SK-N-SH (cell line): Measurements from ENCODE around the gene UNK. TPM values are rescaled to one million over a fixed set of nuclear protein-coding genes. Genes with fewer than 3 reads are reported as not detected.
A peak's percentile ranks its signal among the peaks of the same experiment; 100 is the strongest.

ENCODE experiments used
- CTCF ChIA-PET: fragments of 300-600, 350-600 bp; formaldehyde crosslinking; extraction: SDS; loops from one replicate; lab custom pipeline; 2021; lab: Yijun Ruan, JAX
- POLR2A ChIA-PET: fragments of 350-600 bp; sonication (Branson Sonifier 250); formaldehyde crosslinking; extraction: SDS; loops from one replicate; lab custom pipeline; 2020; ENCODE audit warnings: antibody characterized with exemption, inconsistent platforms; lab: Yijun Ruan, JAX
- DNase-seq: peaks from one replicate; pipeline ENCODE4 v3.0.0; 2012
- H2AFZ ChIP-seq: fragments of 200-600 bp; sonication (generic); 2 replicates; pipeline ENCODE4 v1.8.1; 2016; ENCODE audit warnings: antibody characterized with exemption, mild to moderate bottlenecking, low read depth
- H3F3A ChIP-seq: fragments of 200-600 bp; sonication (generic); replicated peaks from 2 replicates; pipeline ENCODE3; 2016; ENCODE audit warnings: antibody characterized with exemption, mild to moderate bottlenecking; ENCODE audit not compliant: insufficient read depth
- H3K27ac ChIP-seq, 2 experiments: fragments of 200-500 bp in 1 of 2; fragments of 200-600 bp in 1 of 2; sonication (Bioruptor generic) in 1 of 2; sonication (generic), shearing (Covaris generic) in 1 of 2; 2 replicates each; pipeline versions ENCODE4 v1.5.1 to v1.6.1; 2014 to 2016; ENCODE audit warnings: low read depth in 2 of 2, inconsistent platforms in 1 of 2, low read length in 1 of 2, mild to moderate bottlenecking in 1 of 2, mixed read lengths in 1 of 2
- H3K27me3 ChIP-seq: fragments of 200-600 bp; sonication (generic), shearing (Covaris generic); 2 replicates; pipeline ENCODE4 v1.6.1; 2016; ENCODE audit warnings: mixed run types; ENCODE audit not compliant: insufficient read depth
- H3K36me3 ChIP-seq, 2 experiments: fragments of 200-500 bp in 1 of 2; fragments of 200-600 bp in 1 of 2; sonication (Bioruptor generic) in 1 of 2; sonication (generic) in 1 of 2; replicated peaks in 1 of 2; 2 replicates each; pipeline versions ENCODE3 to v1.5.1; 2014 to 2016; ENCODE audit warnings: low read length in 1 of 2, mild to moderate bottlenecking in 1 of 2; ENCODE audit not compliant: insufficient read depth in 2 of 2, control insufficient read depth in 1 of 2
- H3K4me1 ChIP-seq, 2 experiments: fragments of 200-500 bp in 1 of 2; fragments of 200-600 bp in 1 of 2; sonication (Bioruptor generic) in 1 of 2; sonication (generic), shearing (Covaris generic) in 1 of 2; 2 replicates each; pipeline versions ENCODE4 v1.5.1 to v1.6.1; 2014 to 2016; ENCODE audit warnings: low read depth in 1 of 2, low read length in 1 of 2, mixed run types in 1 of 2; ENCODE audit not compliant: insufficient read depth in 2 of 2, control insufficient read depth in 1 of 2
- H3K4me2 ChIP-seq: fragments of 200-600 bp; sonication (generic), shearing (Covaris generic); 2 replicates; pipeline ENCODE4 v1.6.1; 2017; ENCODE audit warnings: mixed run types
- H3K4me3 ChIP-seq, 2 experiments: fragments of 200-500 bp in 1 of 2; fragments of 200-600 bp in 1 of 2; sonication (Bioruptor generic) in 1 of 2; sonication (generic), shearing (Covaris generic) in 1 of 2; 2 replicates each; pipeline versions ENCODE4 v1.5.1 to v1.8.1; 2014 to 2016; ENCODE audit warnings: low read depth in 2 of 2, inconsistent platforms in 1 of 2, low read length in 1 of 2, mild to moderate bottlenecking in 1 of 2, mixed read lengths in 1 of 2, moderate library complexity in 1 of 2
- H3K79me2 ChIP-seq: fragments of 200-600 bp; sonication (generic); 2 replicates; pipeline ENCODE4 v1.8.1; 2017; ENCODE audit warnings: mild to moderate bottlenecking; ENCODE audit not compliant: insufficient read depth
- H3K9ac ChIP-seq: fragments of 200-600 bp; sonication (generic); 2 replicates; pipeline ENCODE4 v1.6.1; 2017; ENCODE audit warnings: mixed run types
- H3K9me2 ChIP-seq: fragments of 200-600 bp; sonication (generic); 2 replicates; pipeline ENCODE4 v1.6.1; 2017; ENCODE audit warnings: mixed run types
- H3K9me3 ChIP-seq: fragments of 200-600 bp; sonication (generic); 2 replicates; pipeline ENCODE4 v1.6.1; 2017; ENCODE audit warnings: mixed run types, mild to moderate bottlenecking, moderate library complexity
- H4K20me1 ChIP-seq: fragments of 200-600 bp; sonication (generic); 2 replicates; pipeline ENCODE4 v1.6.1; 2017; ENCODE audit warnings: mild to moderate bottlenecking, mixed run types; ENCODE audit not compliant: insufficient read depth
- GATA2 ChIP-seq: sonication (generic); formaldehyde crosslinking; IDR thresholded peaks from 2 replicates; pipeline ENCODE4 v1.5.0; 2020; ENCODE audit warnings: mild to moderate bottlenecking, missing genetic modification reagents
- JUND ChIP-seq: IDR thresholded peaks from 2 replicates; pipeline ENCODE4 v1.4.0; 2012
- POLR2AphosphoS5 ChIP-seq: IDR thresholded peaks from 2 replicates; pipeline ENCODE4 v1.6.1; 2012; ENCODE audit warnings: low read depth, low read length
- RXRA ChIP-seq: IDR thresholded peaks from 2 replicates; pipeline ENCODE4 v1.4.0; 2012; ENCODE audit warnings: low read depth, mild to moderate bottlenecking, borderline replicate concordance
- SIN3A ChIP-seq: IDR thresholded peaks from 2 replicates; pipeline ENCODE4 v1.6.1; 2012; ENCODE audit warnings: low read depth, mild to moderate bottlenecking, low read length, moderate library complexity, borderline replicate concordance
- YY1 ChIP-seq: IDR thresholded peaks from 2 replicates; pipeline ENCODE4 v1.4.0; 2012; ENCODE audit warnings: low read depth, mild to moderate bottlenecking
- WGBS: methylation state at CpG from one replicate; pipeline ENCODE4 v1.1.6; 2017; ENCODE audit warnings: low lambda C conversion rate; 5-methylcytosine and 5-hydroxymethylcytosine counted together
- polyA plus RNA-seq, 3 experiments: library from polyadenylated mRNA; depleted of rRNA; stranded (reverse); fragments of >200 nt; gene quantifications; 2 replicates each; pipeline ENCODE4 v1.2.3, GENCODE V29; 2012
- TF ChIP-seq, protein P1 (sequence below): IDR thresholded peaks from 2 replicates; pipeline ENCODE4 v1.4.0; 2012; ENCODE audit warnings: low read depth, borderline replicate concordance
- TF ChIP-seq, protein P2 (sequence below): IDR thresholded peaks from 2 replicates; pipeline ENCODE4; 2012
- TF ChIP-seq, protein P3 (sequence below): fragments of 150-350 bp; IDR thresholded peaks from 2 replicates; pipeline ENCODE4 v1.6.1; 2016; ENCODE audit warnings: mild to moderate bottlenecking, low read depth, low read length
- TF ChIP-seq, protein P4 (sequence below): fragments of 150-350 bp; IDR thresholded peaks from 2 replicates; pipeline ENCODE4 v1.6.1; 2017; ENCODE audit warnings: antibody characterized with exemption, low read length, low read depth, borderline replicate concordance

UNK gene
- polyA plus RNA-seq, 1 of the 3 experiments (the other 2 are of a cell fraction): 24.8 TPM

DNA sequence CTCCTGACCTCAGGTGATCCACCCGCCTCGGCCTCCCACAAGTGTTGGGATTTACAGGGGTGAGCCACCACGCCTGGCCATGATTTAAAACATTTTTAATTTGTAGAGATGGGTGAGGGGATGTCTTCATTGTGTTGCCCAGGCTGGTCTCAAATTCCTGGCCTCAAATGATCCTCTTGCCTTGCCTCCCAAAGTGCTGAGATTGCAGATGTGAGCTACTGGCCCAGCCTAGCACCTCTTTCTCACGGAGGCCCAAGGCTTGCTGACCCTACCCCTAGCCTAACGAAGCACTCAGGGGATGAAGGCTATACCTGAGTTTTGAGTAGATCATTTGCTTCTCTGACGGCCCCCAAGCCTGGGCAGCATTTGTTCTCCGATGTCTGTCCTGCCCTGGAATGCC, 26.6 kb downstream of the UNK start:
- peaks cover 13% of the 10 kb centered on the region; the same call in 1 of the 2 replicates for H3K79me2 ChIP-seq
- ChIA-PET POLR2A (interaction anchor here (1.5 kb wide), 1 partner anchor 36 kb away, joined by 3 read pairs; no protein-coding TSS in a partner anchor), CTCF (interaction anchor here (0.7 to 2.5 kb wide), 5 partner anchors 13 to 63 kb away, joined by 3 to 8 read pairs (median 3); no protein-coding TSS in a partner anchor)
- no peaks in the 10 kb centered on the region for H4K20me1 ChIP-seq
- DNase-seq: no peak
- no peak overlapping the region for H3K4me3 ChIP-seq
- TF ChIP-seq, protein P1, sequence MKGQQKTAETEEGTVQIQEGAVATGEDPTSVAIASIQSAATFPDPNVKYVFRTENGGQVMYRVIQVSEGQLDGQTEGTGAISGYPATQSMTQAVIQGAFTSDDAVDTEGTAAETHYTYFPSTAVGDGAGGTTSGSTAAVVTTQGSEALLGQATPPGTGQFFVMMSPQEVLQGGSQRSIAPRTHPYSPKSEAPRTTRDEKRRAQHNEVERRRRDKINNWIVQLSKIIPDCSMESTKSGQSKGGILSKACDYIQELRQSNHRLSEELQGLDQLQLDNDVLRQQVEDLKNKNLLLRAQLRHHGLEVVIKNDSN: no peak
- TF ChIP-seq, protein P2, sequence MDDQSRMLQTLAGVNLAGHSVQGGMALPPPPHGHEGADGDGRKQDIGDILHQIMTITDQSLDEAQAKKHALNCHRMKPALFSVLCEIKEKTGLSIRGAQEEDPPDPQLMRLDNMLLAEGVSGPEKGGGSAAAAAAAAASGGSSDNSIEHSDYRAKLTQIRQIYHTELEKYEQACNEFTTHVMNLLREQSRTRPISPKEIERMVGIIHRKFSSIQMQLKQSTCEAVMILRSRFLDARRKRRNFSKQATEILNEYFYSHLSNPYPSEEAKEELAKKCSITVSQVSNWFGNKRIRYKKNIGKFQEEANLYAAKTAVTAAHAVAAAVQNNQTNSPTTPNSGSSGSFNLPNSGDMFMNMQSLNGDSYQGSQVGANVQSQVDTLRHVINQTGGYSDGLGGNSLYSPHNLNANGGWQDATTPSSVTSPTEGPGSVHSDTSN: no peak
- TF ChIP-seq JUND (no peak), YY1 (no peak), RXRA (no peak), SIN3A (no peak), GATA2 (CRISPR knock-in tag) (no peak), POLR2AphosphoS5 (no peak)
- TF ChIP-seq, protein P3, sequence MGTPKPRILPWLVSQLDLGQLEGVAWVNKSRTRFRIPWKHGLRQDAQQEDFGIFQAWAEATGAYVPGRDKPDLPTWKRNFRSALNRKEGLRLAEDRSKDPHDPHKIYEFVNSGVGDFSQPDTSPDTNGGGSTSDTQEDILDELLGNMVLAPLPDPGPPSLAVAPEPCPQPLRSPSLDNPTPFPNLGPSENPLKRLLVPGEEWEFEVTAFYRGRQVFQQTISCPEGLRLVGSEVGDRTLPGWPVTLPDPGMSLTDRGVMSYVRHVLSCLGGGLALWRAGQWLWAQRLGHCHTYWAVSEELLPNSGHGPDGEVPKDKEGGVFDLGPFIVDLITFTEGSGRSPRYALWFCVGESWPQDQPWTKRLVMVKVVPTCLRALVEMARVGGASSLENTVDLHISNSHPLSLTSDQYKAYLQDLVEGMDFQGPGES: no peak
- TF ChIP-seq, protein P4, sequence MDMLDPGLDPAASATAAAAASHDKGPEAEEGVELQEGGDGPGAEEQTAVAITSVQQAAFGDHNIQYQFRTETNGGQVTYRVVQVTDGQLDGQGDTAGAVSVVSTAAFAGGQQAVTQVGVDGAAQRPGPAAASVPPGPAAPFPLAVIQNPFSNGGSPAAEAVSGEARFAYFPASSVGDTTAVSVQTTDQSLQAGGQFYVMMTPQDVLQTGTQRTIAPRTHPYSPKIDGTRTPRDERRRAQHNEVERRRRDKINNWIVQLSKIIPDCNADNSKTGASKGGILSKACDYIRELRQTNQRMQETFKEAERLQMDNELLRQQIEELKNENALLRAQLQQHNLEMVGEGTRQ: no peak
- no peak overlapping the region for H2AFZ ChIP-seq
- H3F3A ChIP-seq: peaks cover 9% of the 10 kb centered on the region
- peaks cover 8 to 29% of the 10 kb centered on the region in 2 experiments for H3K36me3 ChIP-seq
- H3K4me2 ChIP-seq: no peak overlapping the region
- H3K27ac ChIP-seq: no peak overlapping the region
- peaks cover 6 to 10% of the 10 kb centered on the region in 2 experiments; a peak in 3 of 4 replicates for H3K4me1 ChIP-seq
- H3K9me3 ChIP-seq: no peaks in the 10 kb centered on the region
- H3K9ac ChIP-seq: no peak overlapping the region
- no peaks in the 10 kb centered on the region for H3K9me2 ChIP-seq
- WGBS: 96% methylated on average over 7 of the region's 7 CpGs
- no peaks in the 10 kb centered on the region for H3K27me3 ChIP-seq

DNA sequence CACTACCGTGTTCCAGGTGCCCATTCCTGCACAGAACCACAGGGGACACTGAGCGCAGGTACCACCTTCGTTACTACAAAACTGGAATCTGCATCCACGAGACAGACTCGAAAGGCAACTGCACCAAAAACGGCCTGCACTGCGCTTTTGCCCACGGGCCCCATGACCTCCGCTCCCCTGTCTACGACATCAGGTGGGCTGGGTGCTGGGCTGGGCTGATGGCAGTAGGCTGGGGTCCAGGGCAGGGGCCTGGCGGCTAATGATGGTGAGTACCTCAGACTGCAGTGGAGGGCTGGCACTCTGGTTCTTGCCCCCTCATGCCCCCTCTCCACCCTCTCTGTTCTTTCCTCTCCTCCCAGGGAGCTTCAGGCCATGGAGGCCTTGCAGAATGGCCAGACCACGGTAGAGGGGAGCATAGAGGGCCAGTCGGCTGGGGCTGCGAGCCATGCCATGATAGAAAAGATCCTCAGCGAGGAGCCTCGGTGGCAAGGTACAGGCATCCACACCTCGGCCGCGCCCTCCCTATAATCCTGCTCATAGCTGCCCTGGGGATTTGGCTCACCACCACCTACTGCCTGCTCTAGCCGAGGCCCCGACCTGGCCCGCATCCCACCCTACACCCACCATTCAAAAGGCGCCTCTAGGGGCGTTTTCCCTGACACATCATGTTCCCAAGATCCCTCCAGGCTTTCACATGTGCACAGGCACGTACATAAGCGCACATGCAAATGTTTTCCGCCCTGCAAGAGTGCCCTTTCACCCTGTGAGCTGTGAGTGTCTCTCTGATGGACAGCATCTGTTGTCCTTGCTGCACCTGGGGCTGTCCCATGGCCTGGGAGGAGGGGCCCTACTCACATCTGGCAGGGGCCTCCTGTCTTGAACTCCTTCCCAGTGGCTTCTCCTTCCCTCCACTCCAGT, 27.7 kb downstream of the UNK start:
- ChIA-PET POLR2A (interaction anchor here (1.0 to 1.5 kb wide), 3 partner anchors 15 to 37 kb away, joined by 3 to 4 read pairs (median 3); no protein-coding TSS in a partner anchor), CTCF (interaction anchor here (0.6 to 7.6 kb wide), 6 partner anchors 15 to 63 kb away, joined by 3 to 90 read pairs (median 3); partner anchors contain the start of gene UNC13D)
- 89% methylated on average over 27 of the region's 27 CpGs for WGBS
- H3K4me1 ChIP-seq: peaks cover 6 to 10% of the 10 kb centered on the region in 2 experiments; a peak in 3 of 4 replicates
- peak; percentile 20 for DNase-seq
- H3K36me3 ChIP-seq: peaks cover 17 to 41% of the 10 kb centered on the region in 2 experiments
- no peaks in the 10 kb centered on the region for H3K9me2 ChIP-seq
- no peak overlapping the region for H3K9ac ChIP-seq
- H3K4me3 ChIP-seq: no peak overlapping the region
- no peaks in the 10 kb centered on the region for H3K27me3 ChIP-seq
- peaks cover 7% of the 10 kb centered on the region; the same call in 1 of the 2 replicates for H3K79me2 ChIP-seq
- no peak overlapping the region for H2AFZ ChIP-seq
- H3K4me2 ChIP-seq: no peak overlapping the region
- H4K20me1 ChIP-seq: no peaks in the 10 kb centered on the region
- peaks cover 9% of the 10 kb centered on the region for H3F3A ChIP-seq
- H3K27ac ChIP-seq: no peak overlapping the region
- no peak for TF ChIP-seq YY1
- H3K9me3 ChIP-seq: no peaks in the 10 kb centered on the region
